Measurements from ENCODE around the gene MIA2.

DNA sequence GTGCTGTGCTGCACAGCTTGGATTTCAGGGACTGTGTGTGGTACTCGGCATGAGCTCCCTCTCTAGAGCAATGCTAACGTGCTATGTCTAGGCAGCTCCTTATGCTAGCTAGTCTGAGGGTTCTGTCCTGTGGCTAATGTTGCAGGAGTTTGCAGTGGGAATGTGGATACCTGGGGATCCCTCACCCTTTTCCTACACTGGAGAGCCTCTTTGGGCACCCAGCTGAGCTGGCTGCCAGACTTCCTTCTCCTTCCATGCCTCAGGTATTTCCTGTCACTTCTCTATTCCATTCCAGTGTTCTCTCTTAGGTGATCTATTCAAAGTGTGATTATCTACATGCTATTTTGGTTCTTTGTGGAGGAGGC lies 133.7 kb downstream of the MIA2 start:
- TF ChIP-seq, protein P1, sequence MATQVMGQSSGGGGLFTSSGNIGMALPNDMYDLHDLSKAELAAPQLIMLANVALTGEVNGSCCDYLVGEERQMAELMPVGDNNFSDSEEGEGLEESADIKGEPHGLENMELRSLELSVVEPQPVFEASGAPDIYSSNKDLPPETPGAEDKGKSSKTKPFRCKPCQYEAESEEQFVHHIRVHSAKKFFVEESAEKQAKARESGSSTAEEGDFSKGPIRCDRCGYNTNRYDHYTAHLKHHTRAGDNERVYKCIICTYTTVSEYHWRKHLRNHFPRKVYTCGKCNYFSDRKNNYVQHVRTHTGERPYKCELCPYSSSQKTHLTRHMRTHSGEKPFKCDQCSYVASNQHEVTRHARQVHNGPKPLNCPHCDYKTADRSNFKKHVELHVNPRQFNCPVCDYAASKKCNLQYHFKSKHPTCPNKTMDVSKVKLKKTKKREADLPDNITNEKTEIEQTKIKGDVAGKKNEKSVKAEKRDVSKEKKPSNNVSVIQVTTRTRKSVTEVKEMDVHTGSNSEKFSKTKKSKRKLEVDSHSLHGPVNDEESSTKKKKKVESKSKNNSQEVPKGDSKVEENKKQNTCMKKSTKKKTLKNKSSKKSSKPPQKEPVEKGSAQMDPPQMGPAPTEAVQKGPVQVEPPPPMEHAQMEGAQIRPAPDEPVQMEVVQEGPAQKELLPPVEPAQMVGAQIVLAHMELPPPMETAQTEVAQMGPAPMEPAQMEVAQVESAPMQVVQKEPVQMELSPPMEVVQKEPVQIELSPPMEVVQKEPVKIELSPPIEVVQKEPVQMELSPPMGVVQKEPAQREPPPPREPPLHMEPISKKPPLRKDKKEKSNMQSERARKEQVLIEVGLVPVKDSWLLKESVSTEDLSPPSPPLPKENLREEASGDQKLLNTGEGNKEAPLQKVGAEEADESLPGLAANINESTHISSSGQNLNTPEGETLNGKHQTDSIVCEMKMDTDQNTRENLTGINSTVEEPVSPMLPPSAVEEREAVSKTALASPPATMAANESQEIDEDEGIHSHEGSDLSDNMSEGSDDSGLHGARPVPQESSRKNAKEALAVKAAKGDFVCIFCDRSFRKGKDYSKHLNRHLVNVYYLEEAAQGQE (IDR thresholded peaks at IDR 0.05; ENCODE audit: insufficient read depth in 1 of 2, low read depth in 2 of 2, low read length in 2 of 2) = no peak
- TF ChIP-seq POLR2AphosphoS5 (IDR thresholded peaks at IDR 0.05; ENCODE audit: low read depth, low read length) (no peak), SIN3A (IDR thresholded peaks at IDR 0.05; ENCODE audit: borderline replicate concordance, insufficient read depth, low read length) (no peak), FOXP2 (optimal IDR thresholded peaks at IDR 0.05; ENCODE audit: borderline replicate concordance, extremely low read depth, extremely low read length, insufficient read depth) (no peak)

All from PFSK-1 (cell line).